NCI-H748 treated with DMSO at 0.1 percent for 48 hours (cell line): ENCODE results near the gene ERVK3-1.
A peak's percentile ranks its signal among the peaks of the same experiment; 100 is the strongest.
"Not testable (repeated sequence)": the region's sequence is repeated elsewhere in the genome, so short reads cannot be mapped to it uniquely, and the experiment has no call there.

Experiments used
- DNase-seq: peaks from one replicate; lab custom pipeline; 2025; lab: John Stamatoyannopoulos, UW

ERVK3-1 gene

DNA sequence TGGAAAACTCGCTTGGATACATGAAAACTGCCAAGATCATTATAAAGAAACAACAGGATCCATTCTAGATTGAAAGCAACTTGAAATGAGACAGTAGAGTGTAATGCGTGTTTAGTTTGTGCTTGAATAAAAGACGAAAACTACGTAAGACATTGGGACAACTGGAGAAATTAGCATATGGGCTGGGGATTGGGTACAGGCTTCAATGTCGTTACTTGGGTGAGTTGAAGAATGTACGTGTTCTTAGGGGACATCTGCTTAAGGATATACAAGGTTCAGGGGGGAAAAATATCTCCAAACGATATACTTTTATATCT, 471 bp upstream of the ERVK3-1 start:
- no peak for DNase-seq

DNA sequence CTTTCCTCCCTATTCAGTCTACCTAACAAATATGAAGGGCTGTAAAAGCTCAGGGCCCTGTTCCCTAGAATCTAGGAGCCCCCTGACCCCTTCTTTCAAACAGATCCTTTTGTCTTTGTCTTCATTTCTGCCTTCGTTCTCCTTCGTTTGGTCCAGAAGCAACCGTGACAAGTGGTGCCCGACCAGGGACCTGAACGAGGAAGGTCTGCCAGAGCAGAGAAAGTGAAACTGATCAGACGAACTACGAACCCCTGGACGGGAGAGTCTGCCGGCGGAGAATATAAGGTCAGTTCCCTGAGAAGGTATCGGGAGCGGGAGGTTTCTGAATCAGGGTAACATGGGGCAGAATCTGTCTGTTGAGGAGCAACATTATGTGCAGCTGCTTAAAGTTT, 751 bp downstream of the ERVK3-1 start:
- DNase-seq: no peak

DNA sequence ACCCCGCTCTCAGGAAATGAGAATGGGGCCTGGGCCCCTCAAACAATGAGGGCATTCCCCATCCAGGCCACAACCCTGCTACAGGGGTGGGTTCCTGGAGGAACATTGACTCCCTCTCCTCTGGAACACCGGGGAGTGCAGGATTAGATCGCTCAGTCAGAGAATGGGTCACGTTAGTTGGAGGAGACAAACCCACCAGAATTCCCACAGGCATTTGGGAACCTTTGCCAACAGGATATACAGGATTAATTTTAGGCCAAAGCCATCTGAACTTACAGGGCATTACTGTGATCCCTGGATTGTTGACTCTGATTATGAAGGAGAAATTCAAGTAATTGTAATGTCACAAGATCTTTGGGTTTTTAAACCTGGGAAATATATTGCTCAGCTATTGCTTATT, 2.6 kb downstream of the ERVK3-1 start:
- DNase-seq: no peak

DNA sequence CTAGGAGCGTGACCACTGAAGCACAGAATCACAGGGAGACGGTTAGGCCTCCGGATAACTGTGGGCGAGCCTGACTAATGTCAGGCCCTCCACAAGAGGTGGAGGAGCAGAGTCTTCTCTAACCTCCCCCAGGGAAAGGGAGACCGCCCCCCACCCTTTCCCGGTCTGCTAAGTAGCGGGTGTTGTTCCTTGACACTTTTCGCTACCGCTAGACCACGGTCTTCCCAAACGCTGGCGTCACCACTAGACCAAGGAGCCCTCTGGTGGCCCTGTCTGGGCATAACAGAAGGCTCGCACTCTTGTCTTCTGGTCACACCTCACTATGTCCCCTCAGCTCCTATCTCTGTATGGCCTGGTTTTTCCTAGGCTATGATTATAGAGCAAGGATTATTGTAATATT, 5.5 kb downstream of the ERVK3-1 start:
- not testable (repeated sequence) for DNase-seq

DNA sequence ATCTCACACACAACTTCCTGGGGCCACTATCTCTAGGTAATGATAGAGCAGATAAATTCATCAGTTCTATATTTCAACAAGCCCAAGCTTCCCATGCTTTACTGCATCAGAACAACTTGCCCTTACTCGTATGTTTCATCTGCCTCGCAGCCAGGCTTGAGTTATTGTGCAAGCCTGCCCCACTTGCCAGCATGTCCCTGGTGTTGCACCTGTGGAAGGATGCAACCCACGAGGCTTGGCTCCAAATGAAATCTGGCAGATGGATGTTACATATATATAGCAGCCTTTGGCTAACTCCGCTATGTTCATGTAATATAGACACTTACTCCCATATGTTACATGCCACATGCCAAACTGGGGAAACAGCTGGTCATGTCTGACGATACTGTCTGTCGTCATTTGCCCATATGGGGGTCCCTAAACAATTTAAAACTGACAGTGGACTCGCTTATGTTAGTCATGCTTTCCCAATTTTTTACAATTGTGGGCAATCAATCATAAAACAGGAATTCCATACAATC, 6.2 kb downstream of the ERVK3-1 start:
- no peak for DNase-seq

DNA sequence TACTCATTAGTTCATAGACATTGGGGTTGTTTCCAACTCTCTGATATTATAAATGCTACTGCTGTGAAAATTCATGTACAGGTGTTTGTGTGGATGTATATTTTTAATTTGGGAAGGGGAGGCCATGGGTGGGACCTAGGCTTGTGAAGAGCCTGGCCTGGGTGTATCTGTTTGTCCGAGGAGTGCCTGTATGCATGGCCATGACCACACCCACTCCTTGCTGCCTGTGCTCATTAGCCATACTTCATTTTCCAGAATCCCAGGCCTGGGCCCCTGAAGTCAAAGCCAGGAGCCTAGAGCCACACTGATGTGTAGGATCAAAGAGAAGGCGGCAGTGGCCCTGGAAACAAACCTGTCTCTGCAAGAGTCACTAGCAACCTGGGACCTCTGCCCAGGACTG, 10.4 kb downstream of the ERVK3-1 start:
- no peak for DNase-seq

DNA sequence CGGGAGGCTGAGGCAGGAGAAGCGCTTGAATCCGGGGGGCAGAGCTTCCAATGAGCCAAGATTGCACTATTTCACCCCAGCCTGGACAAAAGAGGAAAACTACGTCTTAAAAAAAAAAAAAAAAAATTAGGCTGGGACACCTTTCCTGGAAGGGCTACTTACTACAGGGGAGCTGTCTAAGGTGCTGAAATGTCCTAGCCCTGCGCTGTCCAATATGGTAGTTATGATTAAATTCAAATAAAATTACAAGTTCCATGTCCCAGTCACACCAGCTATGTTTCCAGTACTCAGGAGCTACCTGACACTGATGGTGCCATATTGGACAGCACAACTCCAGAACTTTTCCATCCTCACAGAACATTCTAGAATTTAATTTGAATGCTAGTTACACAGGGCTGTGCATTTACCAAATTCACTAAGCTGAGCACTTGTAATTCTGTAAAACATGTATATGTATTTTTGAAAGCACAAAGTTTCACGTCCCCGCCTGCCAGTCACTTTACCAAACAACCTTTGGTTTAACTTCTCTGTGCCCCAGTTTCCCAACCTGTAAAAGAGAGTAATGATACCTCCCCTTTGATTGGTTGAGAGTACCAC, 12.4 kb downstream of the ERVK3-1 start:
- no peak for DNase-seq

DNA sequence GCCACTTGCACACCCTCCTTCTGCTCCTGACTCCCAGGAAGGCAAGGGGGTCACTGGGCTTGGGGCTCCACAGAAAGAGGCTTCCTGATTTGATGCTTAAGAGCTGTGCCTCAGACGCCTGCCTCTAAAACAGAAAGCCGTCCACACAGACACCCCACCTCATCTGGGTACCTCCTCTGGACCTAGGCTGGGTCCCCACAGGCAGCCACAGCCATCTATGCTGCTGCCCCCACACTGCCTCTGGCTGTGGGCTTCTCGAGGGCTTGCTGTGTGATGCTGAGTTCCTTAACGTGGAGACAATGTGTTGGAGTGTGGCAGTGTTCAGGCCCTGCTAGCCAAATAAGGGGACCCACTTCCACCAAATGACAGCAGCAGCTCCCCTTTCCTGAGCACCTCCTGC, 13.1 kb downstream of the ERVK3-1 start:
- no peak for DNase-seq

DNA sequence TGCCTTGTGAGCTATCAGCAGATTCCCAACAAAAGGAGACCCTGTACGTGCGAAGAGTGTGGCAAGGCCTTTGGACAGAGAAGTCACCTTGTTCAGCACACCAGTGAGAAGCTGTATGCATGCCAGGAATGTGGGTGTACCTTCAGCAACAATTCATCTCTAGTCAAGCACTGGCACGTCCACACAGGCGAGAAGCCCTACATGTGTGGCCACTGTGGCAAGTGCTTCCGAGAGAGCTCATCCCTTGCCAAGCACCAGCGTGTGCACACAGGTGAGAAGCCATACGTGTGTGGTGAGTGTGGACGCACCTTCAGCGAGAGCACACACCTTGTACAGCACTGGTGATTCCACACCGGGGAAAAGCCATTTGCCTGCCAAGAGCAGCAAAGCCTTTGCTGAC, 14.1 kb downstream of the ERVK3-1 start:
- DNase-seq: no peak

DNA sequence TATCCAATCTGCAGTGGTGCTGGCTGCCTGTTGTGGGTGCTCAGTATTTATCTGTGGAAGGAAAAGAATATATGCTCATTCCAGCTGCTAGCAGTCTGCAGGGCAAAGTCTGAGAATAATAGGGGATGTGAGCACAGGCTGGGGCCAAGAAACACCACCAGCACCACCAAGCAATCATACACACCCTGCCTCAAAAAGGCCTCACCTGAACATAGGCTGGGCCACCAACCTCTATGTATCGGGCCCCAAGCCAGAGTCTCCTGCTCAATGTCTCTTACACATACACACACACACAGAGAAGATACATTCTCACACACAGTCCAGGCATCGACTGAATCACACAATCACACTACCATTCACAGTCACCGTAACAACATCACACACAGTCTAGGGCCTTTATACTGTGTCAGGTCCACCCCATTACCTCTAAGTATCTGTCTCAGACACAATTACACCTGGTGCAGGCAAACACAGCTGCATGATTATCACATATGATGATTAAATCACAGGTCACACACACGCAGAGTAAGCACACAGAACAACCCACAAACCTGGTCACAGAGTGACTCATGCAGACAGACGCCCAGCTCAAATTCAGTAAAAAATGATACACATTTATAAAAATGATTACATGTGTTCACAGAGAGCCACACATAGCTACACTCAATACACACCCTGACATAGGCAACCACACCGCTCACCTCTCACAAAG, 20.3 kb downstream of the ERVK3-1 start:
- DNase-seq: peak; percentile 15

DNA sequence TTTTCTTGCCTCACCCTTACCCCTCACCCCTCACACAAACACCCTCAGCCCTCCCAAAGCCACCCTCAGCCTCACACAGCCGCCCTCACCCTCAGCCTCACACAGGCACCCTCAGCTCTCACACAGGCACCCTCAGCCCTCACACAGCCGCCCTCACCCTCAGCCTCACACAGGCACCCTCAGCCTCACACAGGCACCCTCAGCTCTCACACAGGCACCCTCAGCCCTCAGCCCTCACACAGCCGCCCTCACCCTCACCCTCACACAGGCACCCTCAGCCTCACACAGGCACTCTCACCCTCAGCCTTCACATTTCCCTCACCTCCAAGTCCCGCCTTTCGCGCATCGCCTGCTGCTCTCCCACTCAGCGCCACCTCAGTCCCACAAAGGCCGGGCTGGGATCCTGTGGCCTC, 21.3 kb downstream of the ERVK3-1 start:
- DNase-seq: no peak

DNA sequence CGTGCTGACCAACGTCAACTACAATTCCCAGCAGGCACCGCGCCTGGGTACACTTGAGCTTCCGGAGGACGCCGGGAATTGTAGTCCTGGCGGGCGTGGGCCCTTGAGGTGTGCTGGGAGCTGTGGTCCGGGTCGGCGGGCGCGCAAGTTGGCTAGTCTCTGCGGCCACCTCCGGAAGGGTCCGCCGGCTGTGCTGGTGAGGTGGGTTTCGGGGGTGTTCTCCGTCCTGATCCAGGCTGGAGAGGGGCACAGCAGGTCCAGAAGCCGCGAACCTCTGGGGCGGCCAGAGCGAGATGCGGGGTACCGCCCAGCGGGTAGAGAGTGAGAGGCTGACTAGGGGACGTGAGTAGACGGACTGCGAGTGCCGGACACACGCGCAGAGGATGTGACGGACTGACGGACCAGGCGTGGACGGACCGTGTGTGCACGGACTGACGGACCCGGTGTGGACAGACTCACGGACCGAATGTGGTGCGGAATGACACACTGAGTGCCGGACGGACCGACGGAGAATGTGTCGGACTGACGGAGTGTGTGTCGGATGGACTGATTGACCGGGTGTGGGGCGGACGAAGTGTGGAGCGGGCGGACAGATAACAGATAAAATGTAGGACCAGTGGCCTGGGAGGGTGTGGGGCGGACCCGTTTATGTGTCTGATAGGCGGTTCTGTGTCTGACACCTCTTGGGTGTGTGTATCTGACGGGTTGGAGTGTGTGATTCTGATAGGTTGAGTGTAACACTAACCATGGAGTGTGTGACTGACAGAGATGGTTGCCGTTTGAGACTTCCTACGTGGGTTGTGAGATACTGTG, 21.9 kb downstream of the ERVK3-1 start, which contains the start of gene ZSCAN22:
TSS of gene ZSCAN22 (plus strand) at position 81 of the 813 bp plus-strand sequence. CDS start 7,809 bp downstream, outside the sequence.
- DNase-seq: peak; percentile 93

DNA sequence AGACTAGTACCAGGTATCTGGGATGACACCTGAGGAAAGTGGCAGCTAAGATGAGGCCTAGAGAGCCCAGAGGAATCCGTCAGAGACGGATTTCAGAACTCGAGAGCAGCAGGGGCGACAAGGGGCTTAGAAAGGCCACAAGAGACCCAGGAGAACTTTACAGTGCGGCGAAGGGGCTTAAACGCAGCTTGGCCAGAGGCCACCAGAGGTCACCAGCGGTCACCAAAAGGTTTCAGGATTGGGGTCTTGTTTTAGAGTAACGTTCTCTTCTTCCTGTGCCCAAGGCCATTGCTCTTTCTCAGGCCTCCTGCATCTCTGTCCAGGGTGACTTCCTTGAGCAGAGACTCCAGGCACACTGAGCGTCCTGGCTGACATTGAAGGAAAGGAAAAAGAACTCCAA, 23.8 kb downstream of the ERVK3-1 start:
- no peak for DNase-seq

DNA sequence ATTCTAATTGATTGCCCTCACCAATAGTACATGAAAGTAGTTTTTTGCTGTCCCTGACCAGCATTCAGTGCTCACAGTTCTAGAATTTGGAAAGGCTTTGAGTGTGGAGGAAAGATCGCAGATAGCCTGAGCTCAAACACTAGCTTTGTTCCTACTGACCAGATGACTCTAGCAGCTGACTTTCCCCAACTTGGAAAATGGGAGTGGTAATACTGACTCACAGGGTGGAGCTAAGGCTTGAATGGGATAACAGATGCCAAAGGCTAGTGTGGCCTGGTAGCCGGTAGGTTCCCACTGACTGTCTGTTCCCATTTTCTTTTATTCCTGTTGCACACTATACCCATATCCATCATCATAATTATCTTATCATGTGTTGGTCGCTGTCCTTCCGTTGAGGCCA, 25.3 kb downstream of the ERVK3-1 start:
- DNase-seq: no peak

DNA sequence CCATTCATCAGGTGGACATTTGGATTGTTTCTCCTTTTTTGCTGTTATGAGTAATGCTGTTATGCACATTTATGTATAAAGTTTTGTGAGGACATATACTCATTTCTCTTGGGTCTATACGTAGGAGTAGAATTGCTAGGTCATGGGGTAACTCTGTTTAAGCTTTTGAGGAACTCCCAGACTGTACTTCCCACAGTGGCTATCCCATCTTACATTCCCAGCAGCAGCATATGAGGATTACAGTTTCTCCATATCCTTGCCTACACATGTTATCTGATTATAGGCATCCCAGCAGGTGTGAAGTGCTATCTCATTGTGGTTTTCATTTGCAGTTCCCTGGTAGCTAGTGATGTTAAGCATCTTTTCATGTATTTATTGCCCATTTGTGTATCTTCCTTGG, 27.5 kb downstream of the ERVK3-1 start:
- DNase-seq: no peak

DNA sequence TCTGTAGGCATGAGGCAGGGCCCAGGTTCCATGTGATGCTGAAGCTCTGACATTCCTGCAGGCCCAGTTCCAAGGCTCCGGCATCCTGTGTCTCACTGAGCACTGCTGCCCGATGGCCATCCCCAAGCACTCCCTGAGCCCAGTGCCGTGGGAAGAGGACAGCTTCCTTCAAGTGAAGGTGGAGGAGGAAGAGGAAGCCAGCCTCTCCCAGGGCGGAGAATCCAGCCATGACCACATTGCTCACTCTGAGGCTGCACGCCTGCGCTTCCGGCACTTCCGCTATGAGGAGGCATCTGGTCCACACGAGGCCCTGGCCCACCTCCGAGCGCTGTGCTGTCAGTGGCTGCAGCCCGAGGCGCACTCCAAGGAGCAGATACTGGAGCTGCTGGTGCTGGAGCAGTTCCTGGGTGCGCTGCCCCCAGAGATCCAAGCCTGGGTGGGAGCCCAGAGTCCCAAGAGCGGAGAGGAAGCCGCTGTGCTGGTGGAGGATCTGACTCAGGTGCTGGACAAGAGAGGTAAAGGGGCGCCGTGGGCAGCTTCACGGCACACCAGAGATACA, 29.6 kb downstream of the ERVK3-1 start:
- no peak for DNase-seq

DNA sequence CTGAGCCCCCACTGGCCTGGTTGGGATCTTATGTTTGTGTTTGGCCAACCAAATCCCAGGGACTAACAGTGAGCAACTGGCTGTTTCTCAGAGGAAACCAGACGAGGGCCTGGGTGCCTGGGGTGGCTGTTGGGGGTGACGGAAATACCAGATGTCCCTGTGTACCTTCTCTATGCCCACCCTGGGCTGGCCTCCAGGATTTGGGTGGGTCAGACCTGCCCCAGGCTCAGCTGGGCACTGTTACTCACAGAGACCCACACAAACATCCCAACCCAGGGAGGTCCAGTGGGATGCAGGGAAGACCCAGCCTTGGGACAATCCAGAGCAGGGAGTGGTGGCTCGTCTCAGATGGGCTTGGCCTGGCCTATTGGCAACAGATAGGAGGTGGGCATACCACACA, 30.5 kb downstream of the ERVK3-1 start:
- no peak for DNase-seq

DNA sequence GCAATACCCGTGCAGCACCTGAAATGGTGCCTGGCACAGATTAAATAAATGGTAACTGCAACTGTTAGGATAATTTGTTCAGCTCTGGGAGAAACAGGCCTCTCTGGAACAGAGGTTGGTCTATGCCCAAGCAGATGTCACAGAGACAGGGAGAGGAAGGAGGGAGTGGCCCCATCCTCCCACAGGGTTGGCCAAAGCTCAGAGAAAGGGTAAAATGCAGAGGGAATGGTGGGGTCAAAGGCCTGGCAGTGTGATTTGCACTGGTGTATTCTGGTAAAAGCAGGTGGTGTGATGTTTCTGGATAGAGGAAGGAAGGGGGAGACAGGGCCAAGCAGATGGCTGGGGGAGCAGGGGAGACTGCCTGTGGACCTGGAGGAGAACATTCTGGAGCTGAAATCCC, 31.0 kb downstream of the ERVK3-1 start:
- no peak for DNase-seq

DNA sequence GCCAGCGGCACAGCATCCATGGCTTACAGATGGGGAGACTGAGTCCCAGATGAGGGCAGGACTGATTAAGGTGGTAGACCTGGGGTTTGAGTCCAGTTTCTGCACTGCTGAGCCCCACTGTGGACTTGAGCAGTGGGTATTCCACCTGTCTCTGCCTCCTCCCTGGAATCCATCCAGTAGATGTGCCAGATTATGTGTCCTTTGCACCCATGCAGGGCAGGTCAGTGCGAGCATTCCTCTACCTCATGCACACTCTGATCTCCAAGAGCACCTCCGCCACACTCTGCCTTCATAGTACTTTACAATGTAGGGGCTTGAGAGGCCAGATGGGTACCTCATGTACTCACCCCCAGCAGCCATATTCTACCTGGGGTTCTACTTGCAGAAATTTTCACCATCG, 31.6 kb downstream of the ERVK3-1 start:
- DNase-seq: no peak

DNA sequence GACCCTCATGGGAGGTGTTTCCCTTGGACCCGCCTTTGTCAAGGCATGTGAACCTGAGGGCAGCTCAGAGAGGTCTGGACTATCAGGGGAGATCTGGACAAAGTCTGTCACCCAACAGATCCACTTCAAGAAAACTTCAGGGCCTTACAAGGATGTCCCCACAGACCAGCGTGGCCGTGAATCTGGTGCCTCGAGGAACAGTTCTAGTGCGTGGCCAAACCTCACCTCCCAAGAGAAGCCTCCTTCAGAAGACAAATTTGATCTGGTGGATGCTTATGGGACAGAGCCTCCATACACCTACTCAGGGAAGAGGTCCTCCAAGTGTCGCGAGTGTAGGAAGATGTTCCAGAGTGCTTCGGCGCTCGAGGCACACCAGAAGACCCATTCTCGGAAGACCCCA, 33.2 kb downstream of the ERVK3-1 start:
- no peak for DNase-seq

DNA sequence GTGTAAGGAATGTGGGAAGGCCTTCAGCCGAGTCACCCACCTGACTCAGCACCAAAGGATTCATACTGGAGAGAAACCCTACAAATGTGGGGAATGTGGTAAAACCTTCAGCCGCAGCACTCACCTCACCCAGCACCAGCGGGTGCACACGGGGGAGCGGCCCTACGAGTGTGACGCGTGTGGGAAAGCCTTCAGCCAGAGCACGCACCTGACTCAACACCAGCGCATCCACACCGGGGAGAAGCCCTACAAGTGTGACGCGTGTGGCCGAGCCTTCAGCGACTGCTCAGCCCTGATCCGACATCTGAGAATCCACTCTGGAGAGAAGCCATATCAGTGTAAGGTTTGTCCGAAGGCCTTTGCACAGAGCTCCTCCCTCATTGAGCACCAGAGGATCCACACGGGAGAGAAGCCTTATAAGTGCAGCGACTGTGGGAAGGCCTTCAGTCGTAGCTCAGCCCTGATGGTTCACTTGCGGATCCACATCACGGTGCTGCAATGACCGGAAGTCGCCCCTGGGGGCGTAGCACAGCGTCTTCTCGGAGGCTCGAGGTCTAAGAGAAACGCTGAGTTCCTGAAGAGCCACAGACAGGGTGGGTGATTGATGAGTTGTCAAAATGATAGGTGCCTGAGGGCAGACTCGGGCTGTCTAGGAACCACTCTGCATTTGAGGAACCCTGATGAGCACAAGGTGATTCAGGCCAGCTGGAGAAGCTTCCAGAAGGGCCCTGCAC, 33.8 kb downstream of the ERVK3-1 start:
- DNase-seq: no peak

DNA sequence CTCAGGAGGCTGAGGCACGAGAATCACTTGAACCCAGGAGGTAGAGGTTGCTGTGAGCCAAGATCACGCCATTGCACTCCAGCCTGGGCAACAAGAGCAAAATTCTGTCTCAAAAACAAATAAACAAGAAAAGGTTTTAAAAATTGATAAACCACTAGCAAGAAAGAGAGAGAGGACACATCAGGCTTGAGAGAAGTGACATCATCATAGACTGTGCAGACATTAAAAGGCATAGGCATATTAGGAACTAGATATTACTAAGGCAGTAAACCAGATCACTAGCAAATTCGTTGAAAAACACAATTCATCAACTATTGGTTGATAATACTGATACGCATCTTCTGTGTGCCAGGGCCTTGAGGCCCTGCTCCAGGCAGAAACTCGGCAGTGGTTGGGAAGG, 40.4 kb downstream of the ERVK3-1 start:
- no peak for DNase-seq
